ENCODE results near the gene SOD1.

Gene SOD1

DNA sequence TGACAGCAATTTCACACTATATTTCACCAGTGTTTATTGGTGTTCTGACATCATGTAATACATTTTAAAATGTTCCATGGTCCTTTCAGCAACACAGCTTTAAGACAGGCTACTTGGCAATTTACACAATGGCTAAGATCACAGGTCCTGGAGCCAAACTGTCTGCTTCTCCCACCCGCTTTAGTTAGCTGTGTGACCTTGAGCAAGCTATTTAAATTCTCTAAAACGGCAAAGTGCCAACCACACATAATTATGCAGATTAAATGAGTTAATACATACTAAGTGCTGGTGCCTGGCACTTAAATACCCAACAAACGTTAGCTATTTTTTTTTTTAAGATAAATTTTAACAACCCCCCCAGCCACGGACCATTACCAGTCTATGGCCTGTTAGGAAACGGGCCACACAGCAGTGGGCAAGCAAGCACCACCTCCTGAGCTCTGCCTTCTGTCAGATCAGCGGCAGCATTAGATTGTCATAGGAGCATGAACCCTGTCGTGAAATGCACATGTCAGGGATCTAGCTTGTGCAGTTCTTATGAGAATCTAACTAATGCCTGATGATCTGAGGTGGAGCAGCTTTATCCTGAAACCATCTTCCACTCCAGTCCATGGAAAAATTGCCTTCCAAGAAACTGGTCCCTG lies 26.9 kb downstream of the SOD1 start:
- no peak for DNase-seq

DNA sequence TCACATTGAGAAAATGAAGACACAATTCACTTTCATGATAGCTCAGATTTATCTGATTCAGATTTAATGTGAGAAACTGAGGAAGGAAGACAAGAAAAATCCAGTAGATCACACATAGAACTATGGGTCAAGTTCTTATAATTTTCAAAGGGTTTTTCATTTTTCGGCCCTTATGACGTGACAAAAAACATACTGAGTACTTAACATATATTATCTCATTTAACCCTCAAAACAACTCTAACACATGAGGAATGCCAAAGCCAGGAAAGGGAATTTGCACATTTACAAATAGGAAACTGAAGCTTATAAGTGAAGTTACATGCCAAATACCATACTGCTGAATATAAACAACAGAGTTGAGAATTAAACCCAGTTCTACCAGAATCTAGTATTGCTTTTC lies 27.6 kb downstream of the SOD1 start:
- no peak for DNase-seq

DNA sequence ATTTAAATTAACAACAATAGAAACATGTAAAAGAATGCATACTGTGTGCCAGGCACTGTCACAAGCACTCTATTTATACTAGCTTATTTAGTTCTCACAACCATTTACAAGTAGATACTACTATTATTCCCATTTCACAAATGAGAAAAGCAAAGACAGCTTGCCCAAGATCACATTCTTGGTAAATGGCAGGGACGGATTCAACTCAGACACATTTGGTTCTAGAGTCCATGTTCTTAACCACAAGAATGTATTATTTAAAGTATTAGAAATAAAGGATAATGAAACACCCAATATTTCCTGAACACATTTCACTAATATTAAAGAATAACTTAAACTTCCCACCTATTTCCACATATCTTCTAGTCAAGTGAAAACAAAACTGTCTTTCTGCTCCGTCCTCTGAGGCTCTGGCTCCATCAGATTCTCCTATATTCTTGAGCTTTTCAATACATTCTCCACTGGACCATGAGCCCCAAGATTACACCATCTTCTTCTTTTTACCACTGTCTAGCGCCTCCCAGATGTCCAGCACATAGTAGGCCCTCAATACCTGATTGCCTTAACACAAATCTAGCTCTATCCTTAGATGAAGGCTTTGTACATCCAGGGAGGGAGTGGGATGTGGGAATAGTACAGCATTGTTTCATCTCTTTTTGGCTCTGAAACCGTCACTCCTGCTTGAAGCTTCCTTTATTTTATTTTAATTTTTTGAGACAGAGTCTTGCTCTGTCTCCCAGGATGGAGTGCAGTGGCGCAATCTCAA lies 29.3 kb downstream of the SOD1 start:
- DNase-seq = no peak

DNA sequence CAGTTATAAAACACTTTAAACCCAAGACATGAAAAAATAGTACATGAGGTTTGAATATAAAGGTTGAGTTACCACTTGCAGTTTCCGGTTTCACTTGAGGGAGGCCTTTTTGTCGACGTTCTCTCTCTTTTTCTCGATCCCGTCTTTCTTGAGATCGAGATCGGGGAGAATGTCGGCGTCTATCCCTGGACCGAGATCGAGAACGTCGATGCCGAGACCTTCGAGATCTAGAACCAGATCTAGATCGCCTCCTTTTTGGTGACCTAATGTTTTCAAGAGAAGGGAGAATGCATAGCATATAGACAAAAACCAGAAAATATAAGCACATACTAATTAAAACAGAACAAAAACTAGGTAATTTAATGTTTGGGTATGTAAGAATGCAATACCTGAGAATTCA lies 33.7 kb downstream of the SOD1 start:
- no peak for DNase-seq

DNA sequence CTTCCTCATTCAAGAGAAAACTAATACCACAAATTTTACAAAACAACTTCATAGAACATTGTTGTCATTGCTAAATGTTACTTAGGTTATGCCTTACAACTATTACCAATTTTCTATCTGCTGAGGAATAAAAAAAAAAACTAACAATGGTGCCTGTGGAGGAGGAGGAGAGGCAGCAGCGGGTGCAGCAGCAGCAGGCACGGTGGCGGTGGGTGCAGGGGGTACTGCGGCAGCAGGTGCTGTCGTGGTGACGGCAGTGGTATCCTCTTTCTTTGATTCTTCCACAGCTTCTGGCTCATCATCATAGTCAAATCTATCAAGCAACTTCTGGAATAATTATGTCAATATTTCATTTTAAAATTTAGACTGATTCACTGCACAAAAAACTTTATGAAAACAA lies 36.9 kb downstream of the SOD1 start:
- DNase-seq = no peak

DNA sequence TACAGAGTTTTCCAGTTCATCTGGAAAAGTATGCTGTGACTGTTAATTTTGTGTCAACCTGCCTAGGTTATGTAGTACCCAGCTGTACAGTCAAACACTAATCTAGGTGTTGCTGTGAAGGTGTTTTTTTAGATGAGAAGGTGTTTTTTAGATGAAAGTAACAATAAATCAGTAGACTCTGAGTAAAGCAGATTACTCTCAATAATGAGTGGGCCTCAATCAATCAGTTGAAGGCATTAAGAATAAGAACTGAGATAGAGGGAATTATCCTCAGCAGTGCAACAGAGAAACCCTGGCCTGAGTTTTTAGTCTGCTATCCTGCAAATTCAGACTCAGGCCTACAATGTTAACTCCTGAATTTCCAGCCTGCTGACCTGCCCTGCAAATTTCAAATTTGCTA lies 39.0 kb downstream of the SOD1 start:
- no peak for DNase-seq

DNA sequence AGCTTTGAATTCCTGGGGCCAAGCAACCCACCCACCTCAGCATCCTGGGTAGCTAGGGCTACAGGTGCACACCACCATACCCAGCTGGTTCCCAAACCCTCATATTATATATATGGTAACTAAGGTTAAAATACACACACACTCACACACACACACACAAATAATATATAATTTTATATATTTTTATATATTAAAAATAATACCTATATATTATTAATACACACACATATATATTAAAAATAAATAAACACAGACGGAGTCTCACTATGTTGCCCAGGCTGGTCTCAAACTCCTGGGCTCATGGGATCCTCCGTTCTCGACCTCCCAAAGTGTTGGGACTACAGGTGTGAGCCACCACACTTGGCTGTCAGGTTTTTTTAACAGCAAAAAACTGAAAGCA lies 40.5 kb downstream of the SOD1 start:
- DNase-seq = no peak

DNA sequence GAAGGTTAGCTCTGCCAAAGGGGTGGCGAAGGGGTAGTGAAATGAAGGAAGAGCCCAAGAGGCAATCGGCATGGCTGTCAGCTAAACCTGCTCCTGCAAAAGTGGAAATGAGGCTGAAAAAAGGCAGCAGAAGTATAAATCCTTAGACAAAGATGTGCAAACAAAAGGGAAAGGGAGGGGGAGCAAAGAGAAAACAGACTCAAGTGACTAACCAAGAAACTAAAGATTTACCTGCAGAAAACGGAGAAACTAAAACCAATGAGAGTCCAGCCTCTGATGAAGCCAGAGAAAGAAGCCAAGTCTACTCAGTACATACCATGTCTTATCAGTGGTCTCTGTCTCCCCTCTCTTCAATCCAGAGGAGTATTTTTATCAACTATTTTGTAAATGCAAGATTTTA lies 47.1 kb downstream of the SOD1 start:
- no peak for DNase-seq

DNA sequence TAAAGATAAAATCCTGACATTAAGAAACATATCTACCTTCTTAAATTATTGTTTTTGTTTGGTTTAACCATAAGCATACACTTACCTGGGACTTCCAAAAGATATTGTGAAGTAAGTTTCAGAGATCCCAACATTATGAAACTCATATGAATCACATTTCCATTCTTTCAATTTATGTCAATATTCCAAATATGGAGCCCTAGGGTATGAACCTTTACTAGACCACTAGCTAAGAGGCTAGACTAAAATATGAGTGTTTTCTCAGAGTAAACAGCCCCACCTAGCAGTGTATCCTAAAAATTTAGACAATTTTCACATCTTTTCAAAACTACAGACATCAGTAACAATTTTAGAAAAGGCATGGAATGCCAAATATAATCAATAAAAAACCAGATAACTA lies 48.0 kb downstream of the SOD1 start:
- DNase-seq = no peak

DNA sequence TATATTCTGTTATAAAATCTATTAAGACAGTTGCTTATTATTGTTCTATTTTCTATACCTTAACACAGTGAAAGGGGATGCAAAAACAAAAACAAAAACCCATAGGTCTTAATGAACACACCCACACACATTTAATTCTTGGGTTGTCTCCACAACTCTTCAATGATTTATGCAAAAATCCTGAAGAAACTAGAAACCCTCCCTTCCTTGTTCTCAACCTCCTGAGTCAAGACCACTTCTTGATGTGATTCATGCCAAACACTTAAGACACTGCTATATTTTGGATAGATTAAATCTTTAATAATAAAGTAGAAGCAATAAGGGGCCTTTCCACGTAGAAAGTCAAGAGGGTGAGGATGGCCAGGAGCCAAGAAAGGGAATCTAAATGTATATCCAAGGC lies 49.0 kb downstream of the SOD1 start:
- DNase-seq = no peak

DNA sequence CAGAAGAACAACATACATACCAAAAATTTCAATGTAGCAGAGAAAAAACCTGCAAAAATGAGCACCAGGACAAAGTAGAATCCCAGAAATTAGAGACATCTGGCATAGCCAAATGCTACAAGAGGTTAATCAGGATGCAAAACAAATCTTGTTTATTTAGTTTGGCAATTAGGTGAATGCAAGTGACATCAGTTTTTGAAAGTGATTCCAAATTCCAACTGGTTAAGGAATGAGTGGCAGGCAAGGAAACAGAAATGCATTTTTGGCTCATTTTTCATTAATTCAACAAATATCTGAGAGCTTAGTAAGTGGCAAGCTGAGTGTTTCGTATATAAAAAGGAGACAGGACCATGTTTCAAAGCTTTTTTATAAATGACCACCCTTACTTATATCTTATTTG lies 51.1 kb downstream of the SOD1 start:
- no peak for DNase-seq

DNA sequence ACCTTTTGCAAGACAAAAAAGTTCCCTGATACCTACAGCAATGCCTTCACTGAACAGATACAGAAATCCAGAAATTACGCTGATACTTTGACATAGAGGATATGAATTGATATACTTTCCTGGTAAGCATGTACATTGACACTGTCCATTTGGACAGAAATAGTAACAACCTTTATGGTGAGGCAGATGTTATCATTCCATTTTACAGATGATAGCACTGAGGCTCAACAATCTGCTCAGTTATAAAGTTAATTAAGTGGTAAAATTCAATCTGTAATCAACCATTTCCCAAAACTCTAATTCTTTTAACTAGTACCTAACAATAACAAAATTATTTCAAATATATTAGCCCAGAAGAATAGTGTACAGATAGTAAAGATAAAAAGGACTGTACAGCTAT lies 51.8 kb downstream of the SOD1 start:
- no peak for DNase-seq

DNA sequence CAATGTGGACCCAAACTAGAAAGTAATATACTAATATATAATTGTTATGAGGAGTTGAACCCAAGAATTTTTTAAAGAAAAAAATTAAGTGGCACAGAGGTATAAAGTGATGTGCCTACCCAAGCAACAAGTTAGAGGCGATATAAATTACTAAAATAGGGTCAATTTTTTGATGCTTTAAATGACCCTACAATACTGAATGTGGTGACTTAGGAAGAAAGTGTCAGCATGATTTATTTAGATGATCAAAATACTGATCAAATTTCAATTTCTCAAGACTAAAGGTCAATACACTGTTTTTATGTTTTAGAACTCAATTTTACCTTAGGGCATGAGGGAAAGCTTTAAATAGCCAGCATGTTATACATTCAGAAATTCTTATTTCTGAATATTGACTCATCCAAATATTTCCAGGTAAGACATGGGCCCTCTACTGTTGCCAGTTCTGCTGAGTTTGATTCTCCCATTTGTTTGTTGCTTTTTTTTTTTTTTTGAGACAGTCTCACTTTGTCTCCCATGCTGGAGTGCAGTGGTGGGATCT lies 52.3 kb downstream of the SOD1 start:
- DNase-seq = no peak

DNA sequence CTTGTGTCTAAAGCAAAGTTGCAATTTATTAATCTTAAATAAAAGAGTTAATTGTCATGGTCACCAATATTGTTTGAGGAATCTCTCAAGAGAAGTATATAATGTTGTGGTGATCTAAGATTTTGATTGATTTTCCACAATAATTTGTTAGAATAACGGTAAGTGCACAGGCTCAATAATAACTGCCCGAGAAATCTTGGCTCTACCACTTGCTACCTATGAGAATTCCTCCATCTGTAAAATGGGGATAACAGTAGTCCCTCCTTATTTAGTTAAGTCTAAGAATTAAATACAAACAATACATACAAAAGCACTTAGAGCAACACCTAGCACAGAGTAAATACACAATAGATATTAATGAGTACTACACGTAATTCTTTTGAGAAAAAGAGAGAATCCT lies 53.6 kb downstream of the SOD1 start:
- no peak for DNase-seq

DNA sequence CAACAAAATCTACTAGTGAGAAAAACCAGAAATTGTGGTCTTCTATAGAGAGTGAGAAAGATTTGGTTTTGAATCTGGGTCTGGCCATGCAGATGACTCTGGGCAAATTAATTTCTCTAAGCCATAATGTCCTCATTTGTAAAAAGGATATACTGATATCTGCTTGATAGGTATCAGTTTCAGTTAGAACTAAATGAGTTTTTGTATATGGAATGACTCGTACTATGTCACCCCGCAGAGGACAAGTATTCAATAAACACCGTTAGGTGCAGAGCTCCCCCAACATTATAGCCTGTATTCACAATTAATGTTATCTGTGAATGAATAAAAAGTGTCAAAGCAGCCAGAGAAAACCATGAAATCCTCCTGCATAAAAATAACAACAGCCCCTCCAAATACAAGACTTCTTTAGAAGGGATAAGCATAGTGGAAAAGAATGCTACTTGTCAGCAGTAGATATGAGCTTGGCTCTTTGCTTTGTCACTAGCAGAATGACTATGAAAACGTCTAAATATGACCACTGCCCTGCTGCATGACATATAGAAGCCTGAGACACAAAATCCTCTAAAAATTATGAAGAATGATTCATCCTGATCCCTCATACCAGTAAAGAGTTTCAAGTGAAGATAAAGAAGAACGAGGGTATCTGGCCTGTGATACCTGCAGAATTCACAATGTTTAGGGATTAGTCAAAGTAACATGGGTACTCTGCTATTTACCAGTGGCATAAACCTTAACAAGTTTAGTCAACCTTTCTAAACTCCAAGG lies 54.7 kb downstream of the SOD1 start:
- no peak for DNase-seq

DNA sequence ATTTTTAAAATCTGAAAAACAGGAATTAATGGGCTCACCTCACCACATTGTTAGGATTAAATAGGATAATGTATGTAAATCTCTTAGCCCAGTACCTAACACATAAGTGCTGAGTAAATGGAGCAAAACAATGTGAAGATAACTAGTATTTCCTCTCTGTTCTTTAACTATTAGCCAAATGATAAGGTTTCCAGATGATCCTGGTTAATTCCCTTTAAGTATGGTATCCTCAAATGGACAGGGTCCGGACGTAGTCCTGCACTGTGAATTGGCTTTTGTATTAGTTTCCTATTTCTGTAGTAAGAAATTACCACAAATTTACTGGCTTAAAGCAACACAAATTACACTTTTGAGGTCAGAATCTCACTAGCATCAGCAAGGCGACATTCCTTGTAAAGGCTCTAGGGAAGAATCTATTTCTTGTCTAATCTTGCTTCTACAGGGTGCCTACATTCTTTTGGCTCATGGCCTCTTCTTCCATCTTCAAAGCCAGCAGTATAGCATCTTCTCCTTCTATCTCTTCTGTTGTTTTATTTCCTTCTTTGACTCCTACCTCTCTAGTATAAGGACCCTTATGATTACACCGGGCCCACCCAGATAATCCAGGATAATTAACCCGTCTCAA lies 55.4 kb downstream of the SOD1 start:
- no peak for DNase-seq

DNA sequence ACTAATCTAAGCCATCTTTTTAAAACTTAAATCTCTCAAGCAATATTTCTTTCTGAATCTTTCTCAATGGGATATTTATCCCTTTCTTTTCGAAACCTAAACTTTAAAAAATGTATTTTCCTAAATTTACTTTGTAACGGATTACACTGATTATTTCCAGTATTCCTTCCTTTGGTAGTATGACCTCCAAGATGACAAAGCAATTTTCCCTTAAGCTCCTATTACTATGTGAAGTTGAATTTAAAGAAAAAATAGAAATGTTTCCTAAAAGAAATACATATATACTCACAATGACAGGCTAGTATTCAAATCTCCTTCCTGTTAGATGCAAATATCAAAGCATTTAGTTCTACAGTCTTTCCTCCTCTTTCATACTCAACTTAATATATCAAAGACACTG lies 56.6 kb downstream of the SOD1 start:
- no peak for DNase-seq
